Adipose tissue (tissue), 3 donors: ENCODE data around the gene SNTG2. TPM values are rescaled to one million over a fixed set of nuclear protein-coding genes. Genes with fewer than 3 reads are reported as not detected.
"Not testable (repeated sequence)": the region's sequence is repeated elsewhere in the genome, so short reads cannot be mapped to it uniquely, and the experiment has no call there.

ENCODE experiments used
- H3K27ac ChIP-seq: one replicate; pipeline ENCODE4 v1.5.1; 2013; ENCODE audit warnings: low read depth, low read length
- WGBS, 3 donors: extraction: QIAGEN DNeasy Blood & Tissue Kit; methylation state at CpG; one replicate each; pipeline ENCODE4 v1.1.7; 2013; 5-methylcytosine and 5-hydroxymethylcytosine counted together
- polyA plus RNA-seq, 3 donors: library from polyadenylated mRNA; stranded (reverse); fragments of 200-250 nt; gene quantifications; one replicate each; pipeline ENCODE4 v1.2.3, GENCODE V29; 2013
- donor health status: healthy with polysubstance abuse.
- donor health status: Bipolar disorder and iron deficiency.
- donor health status: healthy.

Gene SNTG2
- polyA plus RNA-seq, 3 donors, result 0.56 to 2.8 (median 2.7) TPM

DNA sequence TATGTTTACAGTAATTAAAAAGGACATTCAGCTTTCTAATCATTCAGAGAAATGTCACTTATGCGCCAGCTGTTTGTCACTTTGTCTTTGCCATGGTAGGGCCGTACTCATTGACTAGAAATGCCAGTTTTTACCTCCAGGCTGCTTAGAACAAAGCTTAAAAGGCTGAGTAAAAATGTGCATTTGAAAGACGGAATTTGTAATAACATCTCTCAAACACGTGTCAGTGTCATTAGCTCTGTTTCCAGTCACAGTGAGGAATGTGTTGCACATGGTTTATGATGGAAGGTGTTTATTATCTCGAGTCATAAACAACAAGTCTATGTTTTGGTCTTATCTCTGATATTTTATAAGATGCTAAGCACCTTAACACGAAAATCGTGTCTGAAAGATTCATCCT lies 118.2 kb downstream of the SNTG2 start:
- 52 to 56% (median 53%) methylated on average over 7 of the region's 7 CpGs for WGBS, 3 donors
- H3K27ac ChIP-seq, result no peak overlapping the region

DNA sequence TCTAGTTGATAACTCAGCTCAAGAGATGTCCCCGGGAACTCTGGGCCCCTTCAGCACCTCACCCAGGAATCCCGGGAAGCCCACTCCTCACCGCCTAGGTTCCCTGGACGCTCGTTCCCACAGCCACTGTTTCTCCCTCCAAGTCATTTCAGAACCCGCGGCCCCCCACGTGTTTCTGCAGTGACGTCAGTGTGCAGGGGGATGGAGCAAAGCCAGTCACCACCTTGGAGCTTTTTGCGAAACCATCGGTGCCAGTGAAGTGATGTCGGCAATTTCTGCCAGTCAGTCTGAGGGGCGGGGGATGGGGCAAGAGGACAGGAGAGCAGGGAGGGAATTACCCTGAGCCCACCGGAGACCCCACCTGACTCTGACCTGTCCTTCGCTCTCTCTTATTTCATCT lies 119.2 kb downstream of the SNTG2 start:
- no peak overlapping the region for H3K27ac ChIP-seq
- 84 to 87% (median 85%) methylated on average over 15 of the region's 15 CpGs for WGBS, 3 donors

DNA sequence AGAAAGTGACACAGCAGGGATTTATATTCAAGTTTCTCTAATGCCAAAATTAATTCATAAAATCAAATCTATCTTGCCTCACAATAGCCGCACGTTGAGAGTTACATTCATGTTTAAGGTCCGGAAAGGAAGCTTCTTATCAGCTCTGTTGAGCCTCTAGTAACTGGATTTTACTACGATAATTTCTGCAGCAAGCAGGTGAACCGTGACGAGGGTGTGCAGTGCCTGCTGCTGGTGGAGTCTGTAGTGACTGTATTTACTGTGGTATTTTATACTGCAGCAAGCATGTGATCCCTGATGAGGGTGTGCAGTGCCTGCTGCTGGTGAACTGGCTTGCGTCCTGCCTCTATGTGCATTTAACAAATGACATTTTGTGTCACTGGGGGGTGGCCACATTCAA lies 120.0 kb downstream of the SNTG2 start:
- WGBS, 3 donors, result 80 to 82% (median 82%) methylated on average over 7 of the region's 7 CpGs
- no peak overlapping the region for H3K27ac ChIP-seq

- no peak overlapping the region for H3K27ac ChIP-seq
Observed at GRCh38 chr2:1071650-1072049, 121.0 kb downstream of the SNTG2 start.

DNA sequence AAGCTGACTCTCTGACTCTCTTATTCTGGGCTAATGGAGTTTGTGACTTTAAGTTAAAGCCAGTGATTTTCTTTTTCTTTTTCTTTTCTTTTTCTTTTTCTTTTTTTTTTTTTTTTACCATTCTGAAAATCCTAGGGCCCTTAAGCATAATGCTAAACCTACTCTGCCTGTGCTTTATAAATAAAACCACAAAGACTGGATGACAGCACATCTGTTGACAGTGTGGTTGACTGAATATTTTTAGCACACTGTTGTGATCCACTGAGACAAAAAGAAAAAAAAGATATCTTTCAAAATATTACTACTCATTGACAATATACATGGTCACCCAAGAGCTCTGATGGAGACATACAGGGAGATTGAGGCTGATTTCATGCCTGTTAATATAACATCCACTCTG lies 121.6 kb downstream of the SNTG2 start:
- no peak overlapping the region for H3K27ac ChIP-seq

More at GRCh38 chr2:1071650-1072049, 121.0 kb downstream of the SNTG2 start:
- 92 to 95% (median 92%) methylated on average over 3 of the region's 3 CpGs for WGBS, 3 donors

- no peak overlapping the region for H3K27ac ChIP-seq
- WGBS, 3 donors, result 80 to 93% (median 92%) methylated on average over 9 of the region's 9 CpGs
Observed at GRCh38 chr2:1077911-1078310, 127.3 kb downstream of the SNTG2 start.

DNA sequence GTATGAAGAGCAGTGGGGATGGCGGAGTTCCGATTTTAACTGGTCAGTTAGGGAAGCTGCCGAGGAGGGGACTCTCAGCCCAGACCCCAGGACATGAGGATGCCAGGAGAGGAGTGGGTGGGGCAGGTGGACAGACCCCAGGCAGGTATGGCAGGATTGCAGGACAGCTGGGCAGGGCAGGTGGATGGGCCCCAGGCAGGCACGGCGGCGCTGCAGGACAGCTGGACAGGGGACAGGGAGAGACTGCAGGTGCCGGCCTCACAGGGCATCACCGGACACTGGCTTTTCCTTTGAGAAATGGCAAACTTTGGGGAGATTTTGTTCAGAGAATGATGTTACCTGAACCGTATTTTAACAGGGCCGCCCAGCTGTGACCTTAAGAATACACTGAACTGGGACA lies 127.7 kb downstream of the SNTG2 start:
- H3K27ac ChIP-seq, result no peak overlapping the region
- 84 to 86% (median 85%) methylated on average over 10 of the region's 10 CpGs for WGBS, 3 donors

- H3K27ac ChIP-seq, result no peak overlapping the region
- 84 to 89% (median 87%) methylated on average over 15 of the region's 15 CpGs for WGBS, 3 donors
Observed at GRCh38 chr2:1079873-1080799, 129.5 kb downstream of the SNTG2 start.

GRCh38 chr2:1081451-1082225 lies 131.0 kb downstream of the SNTG2 start:
- WGBS, 3 donors, result 61 to 68% (median 62%) methylated on average over 14 of the region's 14 CpGs

DNA sequence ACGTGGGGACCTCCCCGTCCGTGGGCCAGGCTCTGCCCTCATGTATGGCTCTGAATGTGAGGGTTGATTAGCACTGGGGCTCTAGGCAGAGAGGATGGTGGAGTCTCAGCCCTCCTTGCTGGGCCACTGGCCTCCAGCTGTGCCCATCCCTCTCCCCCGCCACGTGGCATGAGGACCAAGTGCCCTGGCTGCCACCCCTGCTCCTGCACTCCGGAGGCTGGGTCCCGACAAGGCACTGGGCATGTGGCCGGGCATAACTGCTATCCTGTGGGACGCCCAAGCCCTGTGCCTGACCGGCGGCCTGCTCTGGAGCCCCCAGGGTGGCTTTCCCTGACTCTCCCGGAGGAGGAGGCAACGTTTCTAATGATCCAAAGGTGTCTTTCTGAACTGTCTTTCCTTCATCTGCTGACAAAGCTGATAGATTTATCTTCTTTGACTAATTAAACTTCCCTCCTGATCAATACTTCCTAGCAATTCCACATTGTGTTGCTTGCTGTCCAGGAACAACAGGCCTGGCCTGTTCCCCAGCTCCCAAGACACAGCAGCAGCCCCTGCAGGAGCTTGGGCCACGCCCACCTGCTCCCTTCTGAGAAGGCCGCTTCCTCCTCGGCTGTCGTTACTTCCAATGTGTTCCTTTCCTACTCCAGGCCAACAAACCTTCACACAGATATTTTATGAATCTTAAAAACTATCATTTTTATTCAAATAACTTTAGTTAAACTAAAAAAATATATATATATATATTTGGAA lies 132.0 kb downstream of the SNTG2 start:
- H3K27ac ChIP-seq, result no peak overlapping the region

More at GRCh38 chr2:1081451-1082225, 131.0 kb downstream of the SNTG2 start:
- H3K27ac ChIP-seq, result no peak overlapping the region

DNA sequence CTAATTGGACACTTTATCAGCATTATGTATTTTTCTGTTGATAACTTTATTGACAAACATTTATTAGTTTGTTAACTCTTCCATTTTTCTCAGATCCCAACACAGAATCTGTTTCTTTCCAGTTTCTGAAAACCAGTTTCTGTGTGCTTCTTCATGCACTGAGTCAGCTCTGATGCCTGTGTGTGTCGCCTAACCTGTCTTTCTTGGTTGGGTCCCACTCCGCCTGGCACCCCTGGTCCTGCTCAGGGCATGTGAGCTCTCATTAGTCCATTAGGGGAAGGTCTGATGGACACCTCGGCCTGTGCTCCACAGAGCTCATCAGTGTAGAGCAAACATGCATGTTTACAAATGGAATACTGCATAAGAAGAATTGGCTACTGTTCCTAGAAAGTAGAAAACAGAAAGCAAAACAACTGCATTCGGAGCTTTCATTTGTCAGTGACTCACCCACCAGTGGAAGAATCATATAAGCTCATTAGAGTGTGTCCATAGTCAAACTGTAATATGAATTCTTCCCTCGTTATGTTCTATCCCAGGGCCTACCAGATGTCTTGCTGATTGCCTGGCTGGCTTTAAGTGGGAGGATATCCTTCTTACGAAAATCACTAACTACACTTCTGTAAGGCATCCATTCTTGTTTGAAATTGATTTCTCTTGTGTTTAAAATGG lies 137.7 kb downstream of the SNTG2 start:
- 78 to 87% (median 85%) methylated on average over 6 of the region's 6 CpGs for WGBS, 3 donors
- no peak overlapping the region for H3K27ac ChIP-seq

More for the DNA sequence above, 132.0 kb downstream of the SNTG2 start:
- WGBS, 3 donors, result 82 to 87% (median 84%) methylated on average over 17 of the region's 17 CpGs

DNA sequence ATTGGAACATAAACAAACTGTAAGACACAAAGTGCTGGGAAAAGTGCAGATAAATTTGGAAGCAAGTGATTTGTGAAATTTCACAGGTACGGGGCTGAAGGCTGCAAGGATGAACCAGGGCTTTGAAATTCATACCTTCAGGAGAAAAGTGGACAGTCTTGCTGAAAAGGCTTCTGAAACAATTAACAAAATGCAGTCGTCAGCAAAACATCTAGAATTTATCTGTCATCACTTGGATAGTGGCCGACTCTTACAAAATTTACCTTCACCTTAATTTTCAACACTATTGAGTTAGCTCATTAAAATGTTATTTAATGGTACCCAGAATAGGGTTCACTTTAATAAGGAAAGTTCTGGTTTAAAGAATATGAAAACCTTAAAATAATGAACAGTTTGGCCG lies 138.3 kb downstream of the SNTG2 start:
- WGBS, 3 donors, result 85 to 93% (median 87%) methylated on average over 4 of the region's 4 CpGs

DNA sequence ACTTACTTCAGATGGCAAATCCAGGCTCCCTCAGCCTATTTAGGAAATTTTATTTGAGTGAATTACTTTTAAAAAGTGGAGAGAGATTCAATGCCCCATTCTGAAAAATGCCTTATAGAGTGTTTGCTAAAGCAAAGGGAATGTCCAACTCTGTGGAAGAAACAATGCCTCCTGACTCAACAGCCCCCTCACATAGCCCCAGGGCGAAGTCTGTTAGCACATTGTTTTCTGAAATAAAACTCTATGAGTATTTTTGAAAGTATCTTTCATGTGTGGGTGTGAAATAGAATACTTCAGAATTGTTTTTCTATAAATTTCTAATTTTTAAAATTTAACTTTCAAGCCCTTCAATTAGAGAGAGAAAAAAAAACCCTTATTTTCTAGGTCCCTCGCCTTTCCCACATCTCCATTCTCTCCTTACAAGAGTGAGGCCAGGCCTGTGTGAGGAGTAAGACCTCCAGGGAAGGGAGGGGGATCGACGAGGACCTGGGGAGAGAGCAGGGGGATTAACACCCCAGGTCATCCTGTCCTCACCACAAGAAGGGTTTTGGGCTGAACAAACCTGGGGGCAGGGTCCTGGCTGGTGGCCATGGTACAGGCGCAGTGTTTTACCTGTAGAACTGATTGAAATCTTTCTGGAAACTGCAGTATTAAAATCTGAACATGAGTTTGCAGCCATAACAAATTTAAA lies 141.4 kb downstream of the SNTG2 start:
- WGBS, 3 donors, result 90 to 93% (median 92%) methylated on average over 5 of the region's 5 CpGs
- H3K27ac ChIP-seq, result no peak overlapping the region

More for the DNA sequence above, 138.3 kb downstream of the SNTG2 start:
- H3K27ac ChIP-seq, result no peak overlapping the region

- WGBS, 3 donors, result 69 to 95% (median 74%) methylated on average over 4 to 6 of the region's 6 CpGs
- H3K27ac ChIP-seq, result not testable (repeated sequence)
Observed at GRCh38 chr2:1093668-1094067, 143.0 kb downstream of the SNTG2 start.

DNA sequence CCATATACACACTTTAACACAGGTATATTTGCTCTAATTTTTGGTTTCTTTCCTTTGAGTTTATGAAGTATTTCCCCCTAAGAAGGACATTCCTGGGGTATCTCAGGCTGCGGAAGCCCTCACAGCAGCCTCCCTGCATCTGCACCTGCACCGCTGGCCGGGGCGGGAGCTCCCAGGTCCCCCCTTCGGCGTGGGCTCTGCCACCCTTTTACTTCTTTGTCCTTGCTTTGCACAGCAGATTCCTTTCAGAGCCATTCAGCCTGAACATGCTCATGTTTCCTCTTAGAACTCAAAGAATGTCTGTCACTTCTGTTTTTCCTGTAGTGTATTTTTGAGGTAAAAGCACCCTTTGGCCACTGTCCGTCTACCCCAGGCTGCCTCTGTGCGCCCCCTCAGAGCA lies 146.5 kb downstream of the SNTG2 start:
- no peak overlapping the region for H3K27ac ChIP-seq
- 80 to 84% (median 84%) methylated on average over 8 of the region's 8 CpGs for WGBS, 3 donors

DNA sequence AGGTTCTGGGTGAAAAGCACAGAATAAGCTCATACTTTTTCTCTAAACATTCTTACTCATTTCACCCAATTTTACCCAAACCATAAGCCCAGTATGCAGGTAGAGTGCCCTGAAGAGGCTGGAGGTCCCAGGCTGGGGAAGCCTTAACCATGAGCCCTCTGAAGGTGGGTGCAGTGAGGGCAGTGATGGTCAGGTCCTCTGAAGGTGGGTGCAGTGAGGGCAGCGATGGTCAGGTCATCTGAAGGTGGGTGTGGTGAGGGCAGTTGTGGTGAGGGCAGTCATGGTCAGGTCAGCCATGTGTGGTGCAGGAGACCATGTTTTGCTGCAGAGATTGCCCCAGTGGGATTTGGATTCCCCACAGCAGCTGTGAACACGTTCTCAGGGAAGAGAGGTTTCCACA lies 148.8 kb downstream of the SNTG2 start:
- WGBS, 3 donors, result 47 to 73% (median 52%) methylated on average over 2 of the region's 2 CpGs
- no peak overlapping the region for H3K27ac ChIP-seq

DNA sequence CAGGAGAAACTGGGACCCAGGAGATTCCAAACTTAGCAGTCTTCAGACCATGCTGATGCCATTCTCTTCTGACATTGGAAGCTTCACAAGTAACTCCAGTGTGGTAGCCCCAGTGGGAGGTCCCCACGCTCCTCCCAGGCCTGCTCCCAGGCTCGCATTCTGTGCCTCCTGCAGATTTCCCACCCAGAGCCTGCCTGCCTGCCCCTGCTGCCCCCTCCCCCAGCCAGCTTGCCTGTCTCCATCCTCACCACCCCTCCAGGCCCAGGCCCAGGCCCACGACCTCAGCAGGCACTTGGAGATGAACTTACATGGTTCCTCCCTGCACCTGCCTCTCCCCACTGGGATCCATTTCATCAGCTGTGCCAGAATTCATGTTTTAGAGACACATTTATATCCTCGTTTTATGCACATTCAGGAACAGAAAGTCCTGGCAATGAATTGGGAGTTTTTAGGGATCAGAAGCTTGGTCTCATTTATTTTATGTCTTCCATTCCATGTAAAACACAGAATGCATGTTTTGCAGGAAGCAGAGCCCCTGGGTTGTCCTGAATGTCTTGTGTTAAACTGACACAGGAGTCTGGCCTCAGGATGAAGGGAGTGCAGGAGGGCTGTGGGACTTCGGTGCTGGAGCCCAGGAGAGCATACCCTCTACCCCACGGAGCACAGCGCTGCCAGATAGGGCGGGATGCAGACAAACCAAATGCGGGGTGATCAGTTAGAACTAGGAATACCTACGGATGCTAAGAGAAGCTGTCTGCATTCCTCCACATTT lies 150.5 kb downstream of the SNTG2 start:
- 82 to 88% (median 82%) methylated on average over 9 to 10 of the region's 10 CpGs for WGBS, 3 donors
- H3K27ac ChIP-seq, result no peak overlapping the region
